Neural progenitor cell (in vitro differentiated cells): ENCODE data around the gene SPON1. TPM values are rescaled to one million over a fixed set of nuclear protein-coding genes. Genes with fewer than 3 reads are reported as not detected.

Experiments used
- DNase-seq: peaks from one replicate; pipeline ENCODE4 v3.0.0-alpha.2; 2016; ENCODE audit warnings: low spot score
- H2AFZ ChIP-seq: fragments of 200-600 bp; sonication (generic); replicated peaks from 2 replicates; pipeline ENCODE4 v1.6.1; 2016; ENCODE audit warnings: antibody characterized with exemption
- H3F3A ChIP-seq: fragments of 200-600 bp; sonication (generic); 2 replicates; pipeline ENCODE4 v1.6.1; 2016; ENCODE audit warnings: antibody characterized with exemption, low read depth
- H3K27ac ChIP-seq: fragments of 200-600 bp; sonication (generic); 2 replicates; pipeline ENCODE4 v1.5.1; 2016; ENCODE audit warnings: mild to moderate bottlenecking
- H3K27me3 ChIP-seq: fragments of 200-600 bp; sonication (generic); 2 replicates; pipeline ENCODE4 v1.6.1; 2016; ENCODE audit warnings: mild to moderate bottlenecking, moderate library complexity
- H3K36me3 ChIP-seq: fragments of 200-600 bp; sonication (generic); 2 replicates; pipeline ENCODE4 v1.5.1; 2016
- H3K4me1 ChIP-seq: fragments of 200-600 bp; sonication (generic); 2 replicates; pipeline ENCODE4 v1.6.1; 2016; ENCODE audit warnings: mixed run types
- H3K4me2 ChIP-seq: fragments of 200-600 bp; sonication (generic); 2 replicates; pipeline ENCODE4 v1.6.1; 2016
- H3K4me3 ChIP-seq: fragments of 200-600 bp; sonication (generic); 2 replicates; pipeline ENCODE4 v1.5.1; 2016
- H3K79me2 ChIP-seq: fragments of 200-600 bp; sonication (generic); 2 replicates; pipeline ENCODE4 v1.6.1; 2016; ENCODE audit warnings: low read depth
- H3K9ac ChIP-seq: fragments of 200-600 bp; sonication (generic); 2 replicates; pipeline ENCODE4 v1.6.1; 2016
- H3K9me3 ChIP-seq: fragments of 200-600 bp; sonication (generic); 2 replicates; pipeline ENCODE4 v1.5.1; 2016; ENCODE audit warnings: low read depth
- H4K20me1 ChIP-seq: fragments of 200-600 bp; sonication (generic); 2 replicates; pipeline ENCODE4 v1.6.1; 2016; ENCODE audit warnings: low read depth
- H3K27ac Mint-ChIP-seq: 3 replicates; pipeline ENCODE4 v1.8.0; 2021; ENCODE audit warnings: mixed read lengths
- H3K27me3 Mint-ChIP-seq: 2 replicates; pipeline ENCODE4 v1.8.0; 2022; ENCODE audit warnings: low read depth, mild to moderate bottlenecking, inconsistent platforms, moderate library complexity, mixed read lengths; ENCODE audit not compliant: insufficient read depth
- H3K36me3 Mint-ChIP-seq: 3 replicates; pipeline ENCODE4 v1.8.0; 2021; ENCODE audit warnings: mixed read lengths
- H3K4me1 Mint-ChIP-seq: 3 replicates; pipeline ENCODE4 v1.8.0; 2021; ENCODE audit warnings: mixed read lengths
- H3K4me3 Mint-ChIP-seq: 3 replicates; pipeline ENCODE4 v1.8.0; 2021; ENCODE audit warnings: mild to moderate bottlenecking, moderate library complexity, mixed read lengths
- H3K9me3 Mint-ChIP-seq: 3 replicates; pipeline ENCODE4 v1.8.0; 2020; ENCODE audit warnings: mixed read lengths
- CTCF ChIP-seq: fragments of 200-600 bp; sonication (generic); IDR thresholded peaks from 2 replicates; pipeline ENCODE4 v1.5.1; 2017; ENCODE audit warnings: antibody characterized with exemption, mild to moderate bottlenecking
- EZH2 ChIP-seq: fragments of 200-600 bp; sonication (generic); IDR thresholded peaks from 2 replicates; pipeline ENCODE4 v1.6.1; 2017; ENCODE audit warnings: antibody characterized with exemption, mild to moderate bottlenecking, moderate library complexity
- EZH2phosphoT487 ChIP-seq: fragments of 200-600 bp; sonication (generic); IDR thresholded peaks from 2 replicates; pipeline ENCODE4 v1.6.1; 2017; ENCODE audit warnings: antibody characterized with exemption
- total RNA-seq: library from RNA; depleted of rRNA; stranded (reverse); fragments of >200 nt; gene quantifications from 2 replicates; pipeline ENCODE4 v1.2.3, GENCODE V29; 2015; ENCODE audit warnings: low replicate concordance

Gene SPON1
- total RNA-seq, 1 donor from 2014 or later = 35.4 TPM

GRCh38 chr11:14253421-14253820 is 290.9 kb downstream of the SPON1 start:
- no peak overlapping the region for H3K4me3 Mint-ChIP-seq
- peaks cover 15% of the 10 kb centered on the region for H3K4me1 Mint-ChIP-seq
- Histone ChIP-seq H3K9ac (no peak overlapping the region), H3K27me3 (no peaks in the 10 kb centered on the region), H3K4me1 (peaks cover 10% of the 10 kb centered on the region), H3K79me2 (no peaks in the 10 kb centered on the region), H3K27ac (no peak overlapping the region), H4K20me1 (peaks cover 5% of the 10 kb centered on the region), H2AFZ (no peak overlapping the region), H3F3A (peaks cover 9% of the 10 kb centered on the region), H3K4me2 (no peak overlapping the region), H3K36me3 (no peaks in the 10 kb centered on the region), H3K4me3 (no peak overlapping the region), H3K9me3 (no peaks in the 10 kb centered on the region)
- no peak overlapping the region for H3K27ac Mint-ChIP-seq
- no peak for DNase-seq
- H3K27me3 Mint-ChIP-seq = peaks cover 7% of the 10 kb centered on the region
- TF ChIP-seq EZH2phosphoT487 (no peak), EZH2 (no peak), CTCF (no peak)
- no peaks in the 10 kb centered on the region for H3K36me3 Mint-ChIP-seq
- no peaks in the 10 kb centered on the region for H3K9me3 Mint-ChIP-seq

DNA sequence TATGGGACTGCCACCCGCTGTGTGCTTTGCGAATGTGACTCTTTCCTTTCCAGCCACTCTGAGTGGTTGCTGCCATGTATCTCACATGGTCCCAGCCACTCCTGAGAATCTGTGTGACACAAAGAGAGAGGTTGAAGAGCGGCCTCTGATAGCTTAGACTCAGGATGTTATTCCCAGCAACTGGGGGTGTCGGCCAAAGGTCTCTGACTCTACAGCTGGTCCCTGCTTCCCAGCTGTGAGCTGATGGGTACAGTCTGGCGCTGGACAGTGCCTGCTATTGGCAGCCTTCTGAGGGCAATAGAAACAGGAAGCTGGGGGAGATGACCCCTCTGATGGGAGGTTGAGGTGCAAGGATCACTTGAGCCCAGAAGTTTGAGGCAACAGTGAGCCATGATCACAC is 291.3 kb downstream of the SPON1 start:
- Histone ChIP-seq H2AFZ (no peak overlapping the region), H4K20me1 (peaks cover 3% of the 10 kb centered on the region), H3F3A (peaks cover 4% of the 10 kb centered on the region), H3K4me2 (no peak overlapping the region), H3K9ac (no peak overlapping the region), H3K27me3 (no peaks in the 10 kb centered on the region), H3K36me3 (no peaks in the 10 kb centered on the region), H3K79me2 (no peaks in the 10 kb centered on the region), H3K4me3 (no peak overlapping the region), H3K27ac (no peak overlapping the region), H3K9me3 (no peaks in the 10 kb centered on the region), H3K4me1 (peaks cover 10% of the 10 kb centered on the region)
- Mint-ChIP-seq H3K9me3 (no peaks in the 10 kb centered on the region), H3K4me1 (peaks cover 13% of the 10 kb centered on the region), H3K27me3 (peaks cover 4% of the 10 kb centered on the region), H3K36me3 (no peaks in the 10 kb centered on the region), H3K27ac (no peak overlapping the region), H3K4me3 (no peak overlapping the region)
- no peak for DNase-seq
- no peak for TF ChIP-seq EZH2phosphoT487
- TF ChIP-seq CTCF = no peak
- TF ChIP-seq EZH2 = no peak

GRCh38 chr11:14254533-14255237 is 292.2 kb downstream of the SPON1 start:
- H3K4me3 ChIP-seq = no peak overlapping the region
- peaks cover 6% of the 10 kb centered on the region for H3K4me1 ChIP-seq
- H3K9ac ChIP-seq = no peak overlapping the region
- TF ChIP-seq EZH2 = no peak
- no peak for TF ChIP-seq CTCF
- TF ChIP-seq EZH2phosphoT487 = no peak
- no peaks in the 10 kb centered on the region for H3K9me3 Mint-ChIP-seq
- no peak overlapping the region for H3K4me2 ChIP-seq
- H3K4me3 Mint-ChIP-seq = no peak overlapping the region
- peaks cover 4% of the 10 kb centered on the region for H3K27me3 Mint-ChIP-seq
- peaks cover 8% of the 10 kb centered on the region for H3K4me1 Mint-ChIP-seq
- H3K79me2 ChIP-seq = no peaks in the 10 kb centered on the region
- H3K27ac ChIP-seq = no peak overlapping the region
- H2AFZ ChIP-seq = no peak overlapping the region
- H4K20me1 ChIP-seq = no peaks in the 10 kb centered on the region
- H3F3A ChIP-seq = no peaks in the 10 kb centered on the region
- no peak for DNase-seq
- H3K36me3 ChIP-seq = no peaks in the 10 kb centered on the region
- H3K9me3 ChIP-seq = no peaks in the 10 kb centered on the region
- H3K27me3 ChIP-seq = no peaks in the 10 kb centered on the region
- no peaks in the 10 kb centered on the region for H3K36me3 Mint-ChIP-seq
- H3K27ac Mint-ChIP-seq = no peak overlapping the region
